Cardiac muscle cell (in vitro differentiated cells and primary cell): ENCODE results near the gene MSANTD2. TPM values are rescaled to one million over a fixed set of nuclear protein-coding genes. Genes with fewer than 3 reads are reported as not detected.

Experiments
- DNase-seq, 2 donors: peaks; one replicate each; pipeline versions ENCODE4 v3.0.0 to v3.0.0-alpha.2; 2010 to 2017; ENCODE audit warnings: low read depth in 1 of 2, low spot score in 1 of 2
- H3K27ac ChIP-seq: fragments of 200-600 bp; sonication (generic); 2 replicates; pipeline ENCODE4 v1.5.1; 2016
- H3K27me3 ChIP-seq: fragments of 200-600 bp; sonication (generic); 2 replicates; pipeline ENCODE4 v1.6.0; 2016; ENCODE audit warnings: control low read depth
- H3K36me3 ChIP-seq: fragments of 200-600 bp; sonication (generic); 2 replicates; pipeline ENCODE4 v1.5.1; 2016; ENCODE audit warnings: control low read depth
- H3K4me1 ChIP-seq: fragments of 200-600 bp; sonication (generic); 2 replicates; pipeline ENCODE4 v1.8.1; 2017; ENCODE audit warnings: low read depth, mild to moderate bottlenecking, mixed run types
- H3K4me3 ChIP-seq: fragments of 200-600 bp; sonication (generic); 2 replicates; pipeline ENCODE4 v1.5.1; 2016; ENCODE audit warnings: mild to moderate bottlenecking
- H3K9me3 ChIP-seq: fragments of 200-600 bp; sonication (generic); 2 replicates; pipeline ENCODE4 v1.5.1; 2017; ENCODE audit warnings: low read depth, mild to moderate bottlenecking, control low read depth
- polyA plus RNA-seq: library from polyadenylated mRNA; unstranded; fragments of >200 nt; fragmentation: Nextera tagmentation; extraction: Ambion mirVana; gene quantifications from 2 replicates; pipeline ENCODE4 v1.2.1, GENCODE V29; 2016
- total RNA-seq: library from RNA; depleted of rRNA; stranded (reverse); fragments of >200 nt; gene quantifications from 2 replicates; pipeline ENCODE4 v1.2.3, GENCODE V29; 2016
- TF ChIP-seq, protein P1 (sequence below): IDR thresholded peaks from 2 replicates; pipeline ENCODE4 v1.5.1; 2012; ENCODE audit warnings: low read depth, mild to moderate bottlenecking, low read length

The MSANTD2 gene
- total and polyA plus RNA-seq, 2 experiments from 2014 or later = 7.8 to 18.0 TPM

DNA sequence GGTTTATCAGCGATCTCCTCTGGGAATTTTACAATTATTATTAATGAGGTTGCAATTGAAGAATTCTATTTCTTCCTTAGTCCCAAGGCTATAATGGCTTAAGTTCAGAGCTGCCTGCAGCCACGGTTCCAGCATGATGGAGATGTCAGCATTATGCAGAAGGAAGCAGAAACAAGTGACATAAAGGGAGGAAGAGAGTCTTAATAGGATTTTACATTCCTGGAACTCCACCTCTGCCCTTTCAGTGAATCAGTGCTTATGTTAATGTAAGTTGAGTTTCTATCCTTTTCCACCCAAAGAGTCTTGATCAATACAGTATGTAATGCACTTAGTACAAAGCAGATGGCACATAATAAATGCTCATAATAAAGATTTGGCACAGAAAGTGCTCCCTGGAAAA is 72.1 kb downstream of the MSANTD2 start:
- Histone ChIP-seq H3K9me3 (no peaks in the 10 kb centered on the region), H3K4me1 (peaks cover 15% of the 10 kb centered on the region), H3K27ac (no peak overlapping the region), H3K36me3 (no peaks in the 10 kb centered on the region), H3K4me3 (no peak overlapping the region), H3K27me3 (peaks cover 18% of the 10 kb centered on the region)
- DNase-seq = no peak
- TF ChIP-seq, protein P1, sequence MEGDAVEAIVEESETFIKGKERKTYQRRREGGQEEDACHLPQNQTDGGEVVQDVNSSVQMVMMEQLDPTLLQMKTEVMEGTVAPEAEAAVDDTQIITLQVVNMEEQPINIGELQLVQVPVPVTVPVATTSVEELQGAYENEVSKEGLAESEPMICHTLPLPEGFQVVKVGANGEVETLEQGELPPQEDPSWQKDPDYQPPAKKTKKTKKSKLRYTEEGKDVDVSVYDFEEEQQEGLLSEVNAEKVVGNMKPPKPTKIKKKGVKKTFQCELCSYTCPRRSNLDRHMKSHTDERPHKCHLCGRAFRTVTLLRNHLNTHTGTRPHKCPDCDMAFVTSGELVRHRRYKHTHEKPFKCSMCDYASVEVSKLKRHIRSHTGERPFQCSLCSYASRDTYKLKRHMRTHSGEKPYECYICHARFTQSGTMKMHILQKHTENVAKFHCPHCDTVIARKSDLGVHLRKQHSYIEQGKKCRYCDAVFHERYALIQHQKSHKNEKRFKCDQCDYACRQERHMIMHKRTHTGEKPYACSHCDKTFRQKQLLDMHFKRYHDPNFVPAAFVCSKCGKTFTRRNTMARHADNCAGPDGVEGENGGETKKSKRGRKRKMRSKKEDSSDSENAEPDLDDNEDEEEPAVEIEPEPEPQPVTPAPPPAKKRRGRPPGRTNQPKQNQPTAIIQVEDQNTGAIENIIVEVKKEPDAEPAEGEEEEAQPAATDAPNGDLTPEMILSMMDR = no peak

GRCh38 chr11:124727474-124727873 is 72.7 kb downstream of the MSANTD2 start:
- peaks cover 21% of the 10 kb centered on the region for H3K27me3 ChIP-seq
- no peaks in the 10 kb centered on the region for H3K9me3 ChIP-seq
- H3K4me3 ChIP-seq = no peak overlapping the region
- no peak overlapping the region for H3K27ac ChIP-seq
- no peak for DNase-seq
- TF ChIP-seq, protein P1 = no peak
- no peaks in the 10 kb centered on the region for H3K36me3 ChIP-seq
- H3K4me1 ChIP-seq = peaks cover 15% of the 10 kb centered on the region

DNA sequence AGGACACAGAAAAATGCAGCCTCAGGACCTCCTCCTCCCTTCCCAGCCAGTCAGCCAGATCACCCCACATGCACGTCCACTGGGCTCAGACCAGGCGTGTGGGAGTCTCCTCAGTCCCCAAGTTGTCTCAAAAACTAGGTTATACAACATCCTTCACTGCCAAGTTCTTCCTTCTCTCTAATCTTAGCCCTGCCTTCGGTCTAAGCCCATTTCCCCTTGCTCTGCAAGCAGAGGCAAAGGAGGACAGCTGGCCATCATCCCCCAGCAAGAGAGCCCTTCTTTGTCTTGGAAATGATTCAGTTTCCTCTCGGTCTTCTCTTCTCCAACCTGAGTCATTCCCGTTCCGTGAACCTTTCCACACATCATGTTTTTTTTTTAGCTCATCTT is 74.5 kb downstream of the MSANTD2 start:
- no peaks in the 10 kb centered on the region for H3K9me3 ChIP-seq
- no peaks in the 10 kb centered on the region for H3K36me3 ChIP-seq
- TF ChIP-seq, protein P1 = no peak
- peaks cover 39% of the 10 kb centered on the region for H3K27me3 ChIP-seq
- H3K4me1 ChIP-seq = peaks cover 15% of the 10 kb centered on the region
- no peak overlapping the region for H3K27ac ChIP-seq
- H3K4me3 ChIP-seq = no peak overlapping the region
- DNase-seq = peak in 1 of 2 donors; percentile 76

- H3K27ac ChIP-seq = no peak overlapping the region
Measured at GRCh38 chr11:124724979-124725718, 75.1 kb downstream of the MSANTD2 start.

DNA sequence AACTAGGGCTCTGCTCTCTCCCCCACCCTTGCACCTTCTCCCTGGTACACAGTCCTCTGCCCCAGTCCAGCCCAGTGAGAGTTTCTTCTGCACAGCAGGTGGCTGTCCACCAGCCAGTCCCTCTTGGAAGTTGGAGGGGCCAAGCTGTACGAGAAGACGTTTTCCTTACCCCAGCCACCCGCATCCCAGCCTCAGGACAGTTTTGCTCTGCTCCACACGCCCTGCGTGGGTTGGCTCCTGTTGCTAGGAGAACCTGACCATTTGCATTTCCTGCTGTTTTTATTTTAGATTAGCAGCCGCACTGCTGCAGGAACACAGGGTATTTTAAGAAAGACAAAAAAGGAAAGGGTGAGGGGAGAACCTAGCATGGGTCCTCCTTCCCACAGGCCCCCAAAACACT is 78.0 kb downstream of the MSANTD2 start:
- Histone ChIP-seq H3K9me3 (no peaks in the 10 kb centered on the region), H3K36me3 (no peaks in the 10 kb centered on the region), H3K4me3 (no peak overlapping the region), H3K4me1 (peaks cover 28% of the 10 kb centered on the region), H3K27ac (no peak overlapping the region), H3K27me3 (peaks cover 70% of the 10 kb centered on the region)
- TF ChIP-seq, protein P1 = no peak
- DNase-seq = no peak

More at GRCh38 chr11:124724979-124725718, 75.1 kb downstream of the MSANTD2 start:
- TF ChIP-seq, protein P1 = no peak
- peaks cover 44% of the 10 kb centered on the region for H3K27me3 ChIP-seq
- no peaks in the 10 kb centered on the region for H3K36me3 ChIP-seq
- peaks cover 15% of the 10 kb centered on the region for H3K4me1 ChIP-seq
- DNase-seq = peak in 1 of 2 donors; percentile 46
- no peak overlapping the region for H3K4me3 ChIP-seq
- no peaks in the 10 kb centered on the region for H3K9me3 ChIP-seq
